HG02981 (cell line): ENCODE data around the gene KIF11.
"Not testable (repeated sequence)": the region's sequence is repeated elsewhere in the genome, so short reads cannot be mapped to it uniquely, and the experiment has no call there.

Experiments
- ATAC-seq: cut with Tn5 transposase; IDR thresholded peaks from one replicate; pipeline ENCODE4 v1.9.1; 2021; ENCODE audit warnings: mild to moderate bottlenecking, moderate library complexity; ENCODE audit not compliant: unreplicated experiment

Gene KIF11

GRCh38 chr10:92590623-92591549 is 2.0 kb upstream of the KIF11 start:
- no peak for ATAC-seq

- peak; percentile 73 for ATAC-seq
Observed at GRCh38 chr10:92591550-92592022, 1.3 kb upstream of the KIF11 start.

GRCh38 chr10:92593619-92594588 is 974 bp downstream of the KIF11 start:
- no peak for ATAC-seq

GRCh38 chr10:92595505-92595904 is 2.6 kb downstream of the KIF11 start:
- ATAC-seq, result no peak

- no peak for ATAC-seq
Observed at GRCh38 chr10:92598321-92598720, 5.4 kb downstream of the KIF11 start.

GRCh38 chr10:92604841-92605240 is 11.9 kb downstream of the KIF11 start:
- ATAC-seq, result no peak

GRCh38 chr10:92615515-92615914 is 22.6 kb downstream of the KIF11 start:
- ATAC-seq, result no peak

- ATAC-seq, result no peak
Observed at GRCh38 chr10:92619368-92619767, 26.4 kb downstream of the KIF11 start.

- ATAC-seq, result no peak
Observed at GRCh38 chr10:92627845-92628480, 35.0 kb downstream of the KIF11 start.

GRCh38 chr10:92629945-92630344 is 37.0 kb downstream of the KIF11 start:
- ATAC-seq, result no peak

- ATAC-seq, result no peak
Observed at GRCh38 chr10:92638037-92638436, 45.1 kb downstream of the KIF11 start.

GRCh38 chr10:92640107-92640506 is 47.2 kb downstream of the KIF11 start:
- no peak for ATAC-seq

- ATAC-seq, result no peak
Observed at GRCh38 chr10:92641492-92641891, 48.6 kb downstream of the KIF11 start.

- ATAC-seq, result no peak
Observed at GRCh38 chr10:92644921-92645320, 52.0 kb downstream of the KIF11 start.

GRCh38 chr10:92650864-92651263 is 57.9 kb downstream of the KIF11 start:
- not testable (repeated sequence) for ATAC-seq

GRCh38 chr10:92655426-92655825 is 62.5 kb downstream of the KIF11 start:
- ATAC-seq, result no peak

- no peak for ATAC-seq
Observed at GRCh38 chr10:92656266-92656961, 63.5 kb downstream of the KIF11 start.

GRCh38 chr10:92657024-92657423 is 64.1 kb downstream of the KIF11 start:
- no peak for ATAC-seq

- no peak for ATAC-seq
Observed at GRCh38 chr10:92662848-92663247, 69.9 kb downstream of the KIF11 start.

GRCh38 chr10:92664322-92664721 is 71.4 kb downstream of the KIF11 start:
- ATAC-seq, result no peak
